Stimulated activated naive CD8-positive, alpha-beta T cell treated with anti-CD3 and anti-CD28 coated beads, Interleukin-15, Interleukin-2, amounts not matched to agents 100 ng/mL and 50 ng/mL, for 24 hours (primary cell): ENCODE results near the gene ZBTB12.
"Not testable (repeated sequence)": the region's sequence is repeated elsewhere in the genome, so short reads cannot be mapped to it uniquely, and the experiment has no call there.

Experiments
- H3K27ac Mint-ChIP-seq: one replicate; pipeline ENCODE4 v1.8.0; 2021; ENCODE audit warnings: mild to moderate bottlenecking, mixed read lengths
- H3K27me3 Mint-ChIP-seq: one replicate; pipeline ENCODE4 v1.8.0; 2021; ENCODE audit warnings: mixed read lengths
- H3K36me3 Mint-ChIP-seq: one replicate; pipeline ENCODE4 v1.8.0; 2021; ENCODE audit warnings: low read depth, mixed read lengths
- H3K4me1 Mint-ChIP-seq: one replicate; pipeline ENCODE4 v1.8.0; 2021; ENCODE audit warnings: low read depth, mixed read lengths
- H3K4me3 Mint-ChIP-seq: one replicate; pipeline ENCODE4 v1.8.0; 2021; ENCODE audit warnings: mild to moderate bottlenecking, mixed read lengths
- H3K9me3 Mint-ChIP-seq: one replicate; pipeline ENCODE4 v1.8.0; 2021; ENCODE audit warnings: mixed read lengths

The ZBTB12 gene

GRCh38 chr6:31877651-31878161 lies 24.2 kb downstream of the ZBTB12 start:
- Mint-ChIP-seq H3K4me1 (no peaks in the 10 kb centered on the region), H3K9me3 (no peaks in the 10 kb centered on the region), H3K4me3 (no peak overlapping the region), H3K27ac (no peak overlapping the region), H3K36me3 (peaks cover 21% of the 10 kb centered on the region), H3K27me3 (no peaks in the 10 kb centered on the region)

- no peak overlapping the region for H3K4me3 Mint-ChIP-seq
- no peaks in the 10 kb centered on the region for H3K27me3 Mint-ChIP-seq
- H3K27ac Mint-ChIP-seq = no peak overlapping the region
- H3K9me3 Mint-ChIP-seq = no peaks in the 10 kb centered on the region
- H3K4me1 Mint-ChIP-seq = no peaks in the 10 kb centered on the region
- peaks cover 16% of the 10 kb centered on the region for H3K36me3 Mint-ChIP-seq
Measured at GRCh38 chr6:31877125-31877650, 24.7 kb downstream of the ZBTB12 start.

DNA sequence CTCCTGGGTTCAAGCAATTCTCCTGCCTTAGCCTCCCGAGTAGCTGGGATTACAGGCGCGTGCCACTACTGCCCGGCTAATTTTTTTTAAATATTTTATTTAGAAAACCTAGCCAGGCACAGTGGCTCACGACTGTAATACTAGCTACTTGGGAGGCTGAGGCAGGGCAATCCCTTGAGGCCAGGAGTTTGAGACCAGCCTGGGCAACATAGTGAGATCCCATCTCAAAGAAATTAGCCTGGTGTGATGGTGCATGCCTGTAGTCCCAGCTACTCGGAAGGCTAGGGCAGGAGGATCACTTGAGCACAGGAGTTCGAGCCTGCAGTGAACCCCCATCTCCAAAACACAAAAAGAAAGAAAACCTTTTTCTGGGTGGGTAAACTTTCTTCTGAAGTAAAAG lies 25.5 kb downstream of the ZBTB12 start:
- peaks cover 11% of the 10 kb centered on the region for H3K36me3 Mint-ChIP-seq
- H3K4me1 Mint-ChIP-seq = no peaks in the 10 kb centered on the region
- H3K4me3 Mint-ChIP-seq = no peak overlapping the region
- H3K27me3 Mint-ChIP-seq = no peaks in the 10 kb centered on the region
- H3K9me3 Mint-ChIP-seq = no peaks in the 10 kb centered on the region
- H3K27ac Mint-ChIP-seq = no peak overlapping the region

- no peak overlapping the region for H3K27ac Mint-ChIP-seq
- H3K36me3 Mint-ChIP-seq = peaks cover 6% of the 10 kb centered on the region
- H3K9me3 Mint-ChIP-seq = no peaks in the 10 kb centered on the region
Measured at GRCh38 chr6:31875877-31876276, 26.0 kb downstream of the ZBTB12 start.

GRCh38 chr6:31874836-31875572 lies 26.9 kb downstream of the ZBTB12 start:
- no peak overlapping the region for H3K4me3 Mint-ChIP-seq
- H3K4me1 Mint-ChIP-seq = peaks cover 3% of the 10 kb centered on the region
- no peaks in the 10 kb centered on the region for H3K36me3 Mint-ChIP-seq
- no peaks in the 10 kb centered on the region for H3K27me3 Mint-ChIP-seq
- peak overlapping the region; percentile 26 for H3K27ac Mint-ChIP-seq
- H3K9me3 Mint-ChIP-seq = no peaks in the 10 kb centered on the region

More at GRCh38 chr6:31875877-31876276, 26.0 kb downstream of the ZBTB12 start:
- no peak overlapping the region for H3K4me3 Mint-ChIP-seq
- H3K4me1 Mint-ChIP-seq = peaks cover 3% of the 10 kb centered on the region
- no peaks in the 10 kb centered on the region for H3K27me3 Mint-ChIP-seq

- H3K9me3 Mint-ChIP-seq = no peaks in the 10 kb centered on the region
- no peak overlapping the region for H3K27ac Mint-ChIP-seq
- H3K4me1 Mint-ChIP-seq = peaks cover 3% of the 10 kb centered on the region
- no peaks in the 10 kb centered on the region for H3K27me3 Mint-ChIP-seq
- no peaks in the 10 kb centered on the region for H3K36me3 Mint-ChIP-seq
- no peak overlapping the region for H3K4me3 Mint-ChIP-seq
Measured at GRCh38 chr6:31874084-31874670, 27.7 kb downstream of the ZBTB12 start.

GRCh38 chr6:31871046-31871659 lies 30.7 kb downstream of the ZBTB12 start:
- Mint-ChIP-seq H3K9me3 (no peaks in the 10 kb centered on the region), H3K4me3 (no peak overlapping the region), H3K4me1 (peaks cover 3% of the 10 kb centered on the region), H3K27me3 (no peaks in the 10 kb centered on the region), H3K27ac (no peak overlapping the region), H3K36me3 (no peaks in the 10 kb centered on the region)

DNA sequence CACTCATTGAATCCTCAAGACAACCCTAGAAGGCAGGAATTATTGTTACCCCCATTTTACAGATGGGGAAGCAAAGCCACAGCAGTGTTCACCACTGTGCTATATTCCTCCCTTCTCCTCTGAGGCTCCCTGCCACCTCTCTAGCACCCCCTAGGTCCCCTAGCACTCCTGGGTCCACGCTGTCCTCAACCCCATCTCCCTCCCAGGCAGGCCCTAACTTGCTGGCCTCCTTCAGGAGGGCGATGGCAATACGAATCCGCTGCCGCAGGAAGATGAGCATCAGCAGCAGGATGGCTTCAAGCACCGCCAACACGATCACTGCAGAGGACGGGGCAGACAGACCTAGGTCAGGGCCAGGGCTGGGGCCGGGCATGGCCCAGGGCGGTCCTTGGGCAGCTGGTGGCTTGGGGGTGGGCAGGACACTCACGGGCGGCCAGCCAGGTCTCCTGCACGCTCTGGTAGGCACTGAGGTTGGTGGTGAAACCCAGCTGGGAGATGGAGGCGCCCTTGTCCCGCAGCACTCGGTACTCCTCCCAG lies 31.4 kb downstream of the ZBTB12 start:
- no peak overlapping the region for H3K4me3 Mint-ChIP-seq
- H3K27ac Mint-ChIP-seq = no peak overlapping the region
- peaks cover 3% of the 10 kb centered on the region for H3K4me1 Mint-ChIP-seq
- no peaks in the 10 kb centered on the region for H3K36me3 Mint-ChIP-seq
- no peaks in the 10 kb centered on the region for H3K9me3 Mint-ChIP-seq
- H3K27me3 Mint-ChIP-seq = no peaks in the 10 kb centered on the region

DNA sequence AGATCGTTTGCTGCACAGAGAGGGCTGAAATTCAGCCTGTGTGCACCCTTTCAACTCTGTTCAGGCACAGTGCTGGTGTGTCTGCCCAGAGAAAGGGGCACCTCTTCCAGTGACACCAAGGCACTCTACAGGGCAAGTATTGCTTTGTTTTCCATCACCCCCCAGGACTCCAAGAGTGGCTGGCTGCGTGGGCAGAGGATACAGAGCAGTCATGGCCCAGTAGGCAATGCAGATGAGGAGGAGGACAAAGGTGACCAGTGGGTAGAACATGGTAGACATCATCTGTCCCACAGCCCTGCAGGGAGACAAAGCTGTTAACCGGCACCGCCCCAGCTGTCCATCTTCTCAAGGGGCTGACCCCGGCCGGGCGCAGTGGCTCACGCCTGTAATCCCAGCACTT lies 32.5 kb downstream of the ZBTB12 start:
- no peaks in the 10 kb centered on the region for H3K27me3 Mint-ChIP-seq
- H3K4me1 Mint-ChIP-seq = peaks cover 12% of the 10 kb centered on the region
- no peak overlapping the region for H3K4me3 Mint-ChIP-seq
- H3K36me3 Mint-ChIP-seq = no peaks in the 10 kb centered on the region
- no peak overlapping the region for H3K27ac Mint-ChIP-seq
- no peaks in the 10 kb centered on the region for H3K9me3 Mint-ChIP-seq

GRCh38 chr6:31868658-31868971 lies 33.3 kb downstream of the ZBTB12 start:
- H3K9me3 Mint-ChIP-seq, H3K27me3 Mint-ChIP-seq, H3K4me3 Mint-ChIP-seq, H3K27ac Mint-ChIP-seq, H3K36me3 Mint-ChIP-seq: not testable (repeated sequence)
- H3K4me1 Mint-ChIP-seq = peaks cover 19% of the 10 kb centered on the region

DNA sequence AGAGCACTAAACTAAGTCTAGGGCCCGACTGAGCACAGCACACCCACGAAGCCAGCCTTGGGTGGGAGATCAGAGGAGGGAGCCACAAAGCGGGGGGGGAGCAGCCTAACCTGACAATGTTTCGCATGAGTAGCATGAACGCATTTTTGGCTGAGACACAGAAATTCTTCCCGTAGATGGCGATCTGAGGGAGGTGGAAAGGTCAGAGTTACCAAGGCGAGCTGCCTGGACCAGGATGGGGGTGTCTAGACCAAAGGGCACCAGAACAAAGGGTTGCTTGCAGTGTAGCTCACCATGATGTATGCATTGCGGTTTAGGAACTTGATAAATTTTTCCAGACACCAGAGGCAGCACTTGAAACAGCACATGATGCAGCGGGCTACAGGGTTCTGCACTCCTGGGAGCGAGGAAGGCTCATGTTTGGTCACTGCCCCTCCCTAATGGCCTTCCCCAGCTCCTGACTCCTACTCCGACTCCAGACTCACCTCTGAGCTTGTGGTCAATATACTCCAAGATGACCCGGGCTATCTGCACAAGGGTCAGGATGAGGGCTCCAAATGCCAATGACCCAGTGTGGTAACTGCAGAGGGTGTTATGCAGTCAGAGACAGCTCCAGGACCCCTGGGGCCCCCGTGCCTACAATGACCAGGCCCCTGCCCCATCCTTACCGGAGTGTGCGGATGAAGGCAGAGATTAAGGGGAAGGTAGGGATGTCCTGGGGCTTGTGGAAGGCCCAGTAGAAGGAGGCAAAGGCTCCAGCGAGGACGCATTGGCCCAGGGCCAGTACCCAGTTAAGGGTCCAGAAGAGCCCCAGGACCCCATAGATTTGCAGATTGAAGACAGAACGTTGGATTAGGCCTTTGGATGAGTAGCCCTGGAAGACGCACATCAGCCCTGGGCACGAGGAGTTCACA lies 36.4 kb downstream of the ZBTB12 start:
- H3K27ac Mint-ChIP-seq = peak overlapping the region; percentile 12
- peak overlapping the region; percentile 14 for H3K4me3 Mint-ChIP-seq
- H3K27me3 Mint-ChIP-seq = no peaks in the 10 kb centered on the region
- H3K4me1 Mint-ChIP-seq = peaks cover 31% of the 10 kb centered on the region
- no peaks in the 10 kb centered on the region for H3K9me3 Mint-ChIP-seq
- peaks cover 4% of the 10 kb centered on the region for H3K36me3 Mint-ChIP-seq

- no peaks in the 10 kb centered on the region for H3K9me3 Mint-ChIP-seq
- H3K27me3 Mint-ChIP-seq = no peaks in the 10 kb centered on the region
- H3K27ac Mint-ChIP-seq = peak overlapping the region; percentile 12
- peak overlapping the region; percentile 14 for H3K4me3 Mint-ChIP-seq
- peaks cover 31% of the 10 kb centered on the region for H3K4me1 Mint-ChIP-seq
- peaks cover 4% of the 10 kb centered on the region for H3K36me3 Mint-ChIP-seq
Measured at GRCh38 chr6:31864818-31865204, 37.1 kb downstream of the ZBTB12 start.

GRCh38 chr6:31864123-31864562 lies 37.7 kb downstream of the ZBTB12 start:
- Mint-ChIP-seq H3K36me3 (peaks cover 10% of the 10 kb centered on the region), H3K4me3 (peak overlapping the region; percentile 88), H3K27ac (peak overlapping the region; percentile 94), H3K4me1 (peaks cover 31% of the 10 kb centered on the region)
- H3K9me3 Mint-ChIP-seq, H3K27me3 Mint-ChIP-seq: not testable (repeated sequence)
